ENCODE measurements around the gene CCDC170.

Gene CCDC170

DNA sequence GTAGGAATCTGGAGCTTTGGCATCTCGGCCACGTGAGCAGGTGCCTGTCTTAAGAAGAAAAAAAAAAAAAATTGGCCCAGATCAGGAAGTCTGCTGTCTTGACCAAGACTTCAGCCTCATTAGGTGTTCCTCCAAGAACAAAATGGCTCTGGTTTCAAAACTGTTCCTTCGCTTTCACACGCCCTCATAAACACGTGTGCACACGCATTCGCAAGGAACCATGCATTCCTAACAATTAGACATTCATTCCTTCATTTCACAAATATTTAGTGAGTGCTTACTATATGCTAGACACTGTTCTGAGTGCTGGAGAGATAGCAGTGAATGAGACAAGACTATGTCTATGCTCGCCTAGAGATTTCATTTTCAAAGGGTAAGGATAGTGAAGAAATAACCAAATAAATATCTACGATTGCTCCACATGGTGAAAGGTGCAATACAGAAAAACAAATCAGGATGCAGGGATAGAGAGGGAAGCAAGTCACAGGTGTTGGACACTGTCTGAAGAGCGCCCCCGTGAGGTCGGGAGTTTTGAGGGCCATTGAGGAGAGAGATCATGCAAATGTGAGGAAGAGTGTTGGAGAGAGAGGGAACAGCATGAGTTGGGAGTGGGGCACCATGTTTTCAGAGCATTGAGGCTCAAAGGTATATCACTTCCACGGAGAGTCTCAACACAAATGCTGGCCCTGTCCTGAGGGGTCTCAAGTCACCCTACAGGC lies 53.3 kb downstream of the CCDC170 start:
- Mint-ChIP-seq H3K27ac (no peak overlapping the region), H3K9me3 (no peaks in the 10 kb centered on the region), H3K36me3 (ENCODE audit: low read depth) (no peaks in the 10 kb centered on the region), H3K4me3 (no peak overlapping the region), H3K4me1 (ENCODE audit: low read depth) (no peaks in the 10 kb centered on the region), H3K27me3 (ENCODE audit: low read depth) (no peaks in the 10 kb centered on the region)

- Mint-ChIP-seq H3K36me3 (ENCODE audit: low read depth) (no peaks in the 10 kb centered on the region), H3K4me1 (ENCODE audit: low read depth) (no peaks in the 10 kb centered on the region), H3K9me3 (no peaks in the 10 kb centered on the region), H3K4me3 (no peak overlapping the region), H3K27ac (no peak overlapping the region), H3K27me3 (ENCODE audit: low read depth) (no peaks in the 10 kb centered on the region)
These were observed 54.4 kb downstream of the CCDC170 start for GRCh38 chr6:151548201-151548600.

DNA sequence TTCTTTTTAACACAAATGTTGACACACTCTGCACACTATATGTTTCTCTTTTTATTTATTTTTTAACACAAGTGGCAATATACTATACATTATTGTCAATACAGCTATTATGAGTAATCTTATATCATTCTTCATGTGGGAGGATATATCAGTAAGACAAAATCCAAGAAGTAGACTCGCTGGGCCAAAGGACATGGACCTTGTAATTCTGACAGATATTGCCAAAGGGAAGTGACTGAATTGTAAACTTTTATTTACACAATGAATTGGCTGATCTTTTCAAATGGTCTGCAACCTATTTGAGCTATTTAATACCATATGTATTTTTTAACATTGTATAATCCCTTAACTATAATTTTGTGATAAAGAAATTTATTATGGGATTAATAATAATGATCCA lies 56.0 kb downstream of the CCDC170 start:
- Mint-ChIP-seq H3K27ac (no peak overlapping the region), H3K9me3 (no peaks in the 10 kb centered on the region), H3K4me1 (ENCODE audit: low read depth) (no peaks in the 10 kb centered on the region), H3K4me3 (no peak overlapping the region), H3K36me3 (ENCODE audit: low read depth) (no peaks in the 10 kb centered on the region), H3K27me3 (ENCODE audit: low read depth) (no peaks in the 10 kb centered on the region)

- Mint-ChIP-seq H3K4me3 (no peak overlapping the region), H3K27me3 (ENCODE audit: low read depth) (no peaks in the 10 kb centered on the region), H3K9me3 (no peaks in the 10 kb centered on the region)
These were observed 56.8 kb downstream of the CCDC170 start for GRCh38 chr6:151550618-151551017.

GRCh38 chr6:151551223-151551857 lies 57.5 kb downstream of the CCDC170 start:
- no peaks in the 10 kb centered on the region for H3K27me3 Mint-ChIP-seq (ENCODE audit: low read depth)
- H3K27ac Mint-ChIP-seq = no peak overlapping the region
- no peaks in the 10 kb centered on the region for H3K4me1 Mint-ChIP-seq (ENCODE audit: low read depth)
- no peaks in the 10 kb centered on the region for H3K36me3 Mint-ChIP-seq (ENCODE audit: low read depth)
- H3K4me3 Mint-ChIP-seq = no peak overlapping the region
- H3K9me3 Mint-ChIP-seq = no peaks in the 10 kb centered on the region

More at GRCh38 chr6:151550618-151551017, 56.8 kb downstream of the CCDC170 start:
- no peaks in the 10 kb centered on the region for H3K4me1 Mint-ChIP-seq (ENCODE audit: low read depth)
- H3K27ac Mint-ChIP-seq = no peak overlapping the region
- H3K36me3 Mint-ChIP-seq (ENCODE audit: low read depth) = no peaks in the 10 kb centered on the region

- Mint-ChIP-seq H3K9me3 (peaks cover 4% of the 10 kb centered on the region), H3K4me3 (no peak overlapping the region), H3K4me1 (ENCODE audit: low read depth) (no peaks in the 10 kb centered on the region), H3K27ac (no peak overlapping the region), H3K27me3 (ENCODE audit: low read depth) (no peaks in the 10 kb centered on the region), H3K36me3 (ENCODE audit: low read depth) (no peaks in the 10 kb centered on the region)
These were observed 59.8 kb downstream of the CCDC170 start for GRCh38 chr6:151553416-151554165.

DNA sequence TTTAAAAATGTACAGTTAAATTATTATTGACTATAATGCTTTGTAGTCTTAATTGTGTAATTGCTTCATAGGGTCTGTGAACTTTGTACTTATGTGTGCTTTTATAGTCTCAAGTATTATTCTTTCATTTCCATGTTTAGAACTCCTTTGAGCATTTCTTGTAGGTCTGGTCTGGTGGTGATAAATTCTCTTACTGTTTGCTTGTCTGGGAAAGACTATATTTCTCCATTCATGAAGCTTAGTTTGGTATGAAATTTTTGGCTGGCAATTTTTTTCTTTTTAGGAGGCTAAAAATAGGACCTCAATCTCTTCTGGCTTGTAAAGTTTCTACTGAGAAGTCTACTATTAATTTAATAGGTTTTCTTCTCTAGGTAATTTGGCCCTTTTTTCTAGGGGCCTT lies 67.4 kb downstream of the CCDC170 start:
- peaks cover 38% of the 10 kb centered on the region for H3K9me3 Mint-ChIP-seq
- H3K36me3 Mint-ChIP-seq (ENCODE audit: low read depth) = no peaks in the 10 kb centered on the region
- no peak overlapping the region for H3K27ac Mint-ChIP-seq
- H3K27me3 Mint-ChIP-seq (ENCODE audit: low read depth) = no peaks in the 10 kb centered on the region
- H3K4me3 Mint-ChIP-seq = no peak overlapping the region
- no peaks in the 10 kb centered on the region for H3K4me1 Mint-ChIP-seq (ENCODE audit: low read depth)

DNA sequence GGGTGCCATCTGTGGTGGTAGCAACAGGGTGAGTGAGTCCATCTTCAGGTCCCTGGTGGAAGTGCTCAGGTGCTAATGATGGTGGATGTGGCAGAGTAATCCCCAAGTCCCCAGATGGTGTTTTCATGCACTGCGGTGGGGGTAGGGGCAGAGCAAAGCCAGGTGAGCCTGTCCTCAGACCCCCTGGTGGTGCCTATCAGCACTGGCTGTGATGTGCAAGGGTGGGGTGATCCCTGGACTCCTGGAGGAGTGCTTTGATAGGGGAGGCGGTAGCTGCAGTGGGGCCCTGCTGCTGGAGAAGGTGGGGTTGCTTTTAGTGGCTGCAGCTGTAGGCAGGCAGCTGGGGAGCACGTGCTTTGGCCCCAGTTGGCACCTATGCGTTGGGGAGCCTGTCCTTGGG lies 70.8 kb downstream of the CCDC170 start:
- Mint-ChIP-seq H3K9me3 (peaks cover 30% of the 10 kb centered on the region), H3K27ac (no peak overlapping the region), H3K27me3 (ENCODE audit: low read depth) (no peaks in the 10 kb centered on the region), H3K4me3 (no peak overlapping the region), H3K4me1 (ENCODE audit: low read depth) (no peaks in the 10 kb centered on the region), H3K36me3 (ENCODE audit: low read depth) (no peaks in the 10 kb centered on the region)

- Mint-ChIP-seq H3K36me3 (ENCODE audit: low read depth) (no peaks in the 10 kb centered on the region), H3K27ac (no peak overlapping the region), H3K4me3 (no peak overlapping the region), H3K9me3 (peaks cover 20% of the 10 kb centered on the region), H3K27me3 (ENCODE audit: low read depth) (no peaks in the 10 kb centered on the region), H3K4me1 (ENCODE audit: low read depth) (no peaks in the 10 kb centered on the region)
These were observed 72.1 kb downstream of the CCDC170 start for GRCh38 chr6:151565940-151566339.

- peaks cover 15% of the 10 kb centered on the region for H3K9me3 Mint-ChIP-seq
- H3K27ac Mint-ChIP-seq = no peak overlapping the region
- H3K4me1 Mint-ChIP-seq (ENCODE audit: low read depth) = no peaks in the 10 kb centered on the region
- no peak overlapping the region for H3K4me3 Mint-ChIP-seq
- H3K36me3 Mint-ChIP-seq (ENCODE audit: low read depth) = no peaks in the 10 kb centered on the region
- H3K27me3 Mint-ChIP-seq (ENCODE audit: low read depth) = no peaks in the 10 kb centered on the region
These were observed 72.7 kb downstream of the CCDC170 start for GRCh38 chr6:151566557-151566956.

DNA sequence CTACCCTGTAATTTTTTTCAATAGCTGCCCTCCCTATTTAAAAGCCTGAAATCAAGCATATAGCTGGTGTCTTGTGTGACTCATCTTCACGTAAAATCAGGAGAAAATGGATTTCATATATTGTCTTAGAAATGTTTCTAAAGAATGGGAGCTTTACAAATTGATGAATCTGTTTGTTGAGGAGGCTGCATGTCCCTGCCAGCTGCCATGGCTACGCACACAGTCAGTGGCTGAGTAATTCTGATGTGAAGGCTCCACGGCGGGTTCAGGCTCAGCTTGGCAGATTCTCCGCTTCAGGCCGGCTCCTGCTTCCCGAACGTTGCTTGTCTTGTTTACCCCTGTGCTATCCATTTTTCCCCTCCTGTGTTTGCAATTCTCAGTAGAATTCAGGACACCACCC lies 82.8 kb downstream of the CCDC170 start:
- no peaks in the 10 kb centered on the region for H3K27me3 Mint-ChIP-seq (ENCODE audit: low read depth)
- no peaks in the 10 kb centered on the region for H3K9me3 Mint-ChIP-seq
- no peaks in the 10 kb centered on the region for H3K4me1 Mint-ChIP-seq (ENCODE audit: low read depth)
- no peaks in the 10 kb centered on the region for H3K36me3 Mint-ChIP-seq (ENCODE audit: low read depth)
- H3K27ac Mint-ChIP-seq = no peak overlapping the region
- H3K4me3 Mint-ChIP-seq = no peak overlapping the region

DNA sequence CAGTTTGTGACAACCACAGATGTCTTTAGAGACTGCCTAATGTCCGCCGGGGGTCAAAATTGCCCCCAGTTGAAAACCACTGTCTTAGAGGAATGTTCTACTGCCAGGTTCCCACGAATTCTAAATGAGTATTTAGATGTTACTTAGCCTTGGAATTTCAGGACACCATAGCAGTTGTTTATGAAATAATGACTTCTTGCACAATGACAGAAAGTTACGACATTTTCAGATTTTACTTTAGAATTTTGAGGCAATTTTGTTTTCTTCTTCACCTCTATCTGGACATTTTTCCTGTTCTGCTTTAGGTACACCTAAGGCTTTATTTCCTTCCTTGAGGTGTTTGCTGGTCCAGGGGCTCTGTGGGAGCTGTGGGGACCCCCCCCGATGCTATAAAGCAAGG lies 83.4 kb downstream of the CCDC170 start:
- Mint-ChIP-seq H3K27me3 (ENCODE audit: low read depth) (no peaks in the 10 kb centered on the region), H3K27ac (no peak overlapping the region), H3K4me3 (no peak overlapping the region), H3K4me1 (ENCODE audit: low read depth) (no peaks in the 10 kb centered on the region), H3K9me3 (no peaks in the 10 kb centered on the region), H3K36me3 (ENCODE audit: low read depth) (no peaks in the 10 kb centered on the region)

DNA sequence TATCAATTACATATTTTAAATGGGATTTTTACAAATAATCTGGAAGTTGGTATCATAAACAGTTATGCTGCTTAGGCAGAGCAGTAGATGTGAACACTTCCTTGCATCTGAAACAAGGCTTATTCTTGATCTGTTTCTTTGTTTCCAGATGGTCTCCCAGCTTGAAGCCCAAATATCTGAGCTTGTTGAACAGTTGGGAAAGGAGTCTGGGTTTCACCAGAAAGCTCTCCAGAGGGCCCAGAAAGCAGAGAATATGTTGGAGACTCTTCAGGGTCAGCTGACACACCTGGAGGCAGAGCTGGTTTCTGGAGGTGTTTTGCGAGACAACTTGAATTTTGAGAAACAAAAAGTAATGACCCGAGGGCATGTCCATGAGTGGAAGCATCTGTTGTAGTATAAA lies 91.9 kb downstream of the CCDC170 start:
- H3K9me3 Mint-ChIP-seq = peaks cover 4% of the 10 kb centered on the region
- H3K4me3 Mint-ChIP-seq = no peak overlapping the region
- H3K4me1 Mint-ChIP-seq (ENCODE audit: low read depth) = no peaks in the 10 kb centered on the region
- H3K36me3 Mint-ChIP-seq (ENCODE audit: low read depth) = no peaks in the 10 kb centered on the region
- no peak overlapping the region for H3K27ac Mint-ChIP-seq
- peaks cover 3% of the 10 kb centered on the region for H3K27me3 Mint-ChIP-seq (ENCODE audit: low read depth)

GRCh38 chr6:151589667-151590066 lies 95.8 kb downstream of the CCDC170 start:
- Mint-ChIP-seq H3K27me3 (ENCODE audit: low read depth) (no peaks in the 10 kb centered on the region), H3K9me3 (peaks cover 5% of the 10 kb centered on the region), H3K27ac (no peak overlapping the region), H3K36me3 (ENCODE audit: low read depth) (no peaks in the 10 kb centered on the region), H3K4me1 (ENCODE audit: low read depth) (no peaks in the 10 kb centered on the region), H3K4me3 (no peak overlapping the region)

GRCh38 chr6:151590742-151591141 lies 96.9 kb downstream of the CCDC170 start:
- H3K27ac Mint-ChIP-seq = no peak overlapping the region
- H3K4me3 Mint-ChIP-seq = no peak overlapping the region
- peaks cover 5% of the 10 kb centered on the region for H3K9me3 Mint-ChIP-seq
- H3K27me3 Mint-ChIP-seq (ENCODE audit: low read depth) = no peaks in the 10 kb centered on the region
- H3K4me1 Mint-ChIP-seq (ENCODE audit: low read depth) = no peaks in the 10 kb centered on the region
- no peaks in the 10 kb centered on the region for H3K36me3 Mint-ChIP-seq (ENCODE audit: low read depth)
